ENCODE data around the gene SPSB3. TPM values are rescaled to one million over a fixed set of nuclear protein-coding genes. Genes with fewer than 3 reads are reported as not detected.
A peak's percentile ranks its signal among the peaks of the same experiment; 100 is the strongest.

The SPSB3 gene
- polyA plus RNA-seq, 1 donor (not counting 4 experiments of a cell fraction or from before 2014, with no cell fraction given), result 9.5 TPM

GRCh38 chr16:1825381-1825863 is 43.1 kb upstream of the SPSB3 start:
- FAIRE-seq (no peak), DNase-seq (ENCODE audit: low read depth, low spot score) (no peak)
- H2AFZ ChIP-seq (ENCODE audit: control insufficient read depth, low read length), result no peak overlapping the region
- peak overlapping the region; percentile 47 for H3K9ac ChIP-seq (ENCODE audit: control insufficient read depth, extremely low read depth, insufficient read depth, low read length)
- no peaks in the 10 kb centered on the region for H3K27me3 ChIP-seq (ENCODE audit: control insufficient read depth, extremely low read depth, insufficient read depth, low read length)
- TF ChIP-seq EZH2 (IDR thresholded peaks at IDR 0.05; ENCODE audit: low read length), result no peak
- TF ChIP-seq CTCF (optimal IDR thresholded peaks at IDR 0.05 in 1 of 3, IDR thresholded peaks at IDR 0.05 in 1 of 3, conservative IDR thresholded peaks at IDR 0.05 in 1 of 3; ENCODE audit: extremely low read depth in 1 of 3, insufficient read depth in 2 of 3, low read length in 3 of 3), result no peak
- dilution Hi-C loops (cut with MboI; ENCODE audit: extremely low pct_ligation_motif_present, low sequenced_read_pairs), result no loop called here
- no peaks in the 10 kb centered on the region for H4K20me1 ChIP-seq (ENCODE audit: control insufficient read depth, extremely low read depth, insufficient read depth, low read length)
- peak overlapping the region; percentile 42 to 99 (median 71) for H3K4me3 ChIP-seq (ENCODE audit: control insufficient read depth in 2 of 3, extremely low read depth in 1 of 3, insufficient read depth in 2 of 3, low read depth in 1 of 3, low read length in 3 of 3)
- H3K4me2 ChIP-seq (ENCODE audit: control insufficient read depth, extremely low read depth, insufficient read depth, low read depth, low read length), result peak overlapping the region; percentile 95
- peaks cover 26% of the 10 kb centered on the region for H3K79me2 ChIP-seq (ENCODE audit: control insufficient read depth, insufficient read depth, low read length)
- H3K9me3 ChIP-seq (ENCODE audit: control insufficient read depth, low read depth, low read length), result no peaks in the 10 kb centered on the region
- no peak overlapping the region for H3K27ac ChIP-seq (ENCODE audit: control insufficient read depth, insufficient read depth, low read length)
- H3K4me1 ChIP-seq (ENCODE audit: control insufficient read depth, extremely low read depth, insufficient read depth, low read length), result peaks cover 18% of the 10 kb centered on the region
- no peaks in the 10 kb centered on the region for H3K9me1 ChIP-seq (ENCODE audit: control insufficient read depth, extremely low read depth, insufficient read depth, low read length)
- H3K36me3 ChIP-seq (ENCODE audit: control insufficient read depth in 2 of 2, extremely low read depth in 1 of 2, insufficient read depth in 2 of 2, low read length in 2 of 2), result peaks cover 0 to 5% of the 10 kb centered on the region in 2 experiments

GRCh38 chr16:1823821-1824220 is 41.5 kb upstream of the SPSB3 start:
- FAIRE-seq (no peak), DNase-seq (ENCODE audit: low read depth, low spot score) (no peak)
- dilution Hi-C loops (cut with MboI; ENCODE audit: extremely low pct_ligation_motif_present, low sequenced_read_pairs), result no loop called here
- H3K4me2 ChIP-seq (ENCODE audit: control insufficient read depth, extremely low read depth, insufficient read depth, low read depth, low read length), result no peak overlapping the region
- H3K27me3 ChIP-seq (ENCODE audit: control insufficient read depth, extremely low read depth, insufficient read depth, low read length), result no peaks in the 10 kb centered on the region
- no peak overlapping the region for H3K9ac ChIP-seq (ENCODE audit: control insufficient read depth, extremely low read depth, insufficient read depth, low read length)
- H3K9me3 ChIP-seq (ENCODE audit: control insufficient read depth, low read depth, low read length), result no peaks in the 10 kb centered on the region
- H3K36me3 ChIP-seq (ENCODE audit: control insufficient read depth in 2 of 2, extremely low read depth in 1 of 2, insufficient read depth in 2 of 2, low read length in 2 of 2), result peaks cover 0 to 1% of the 10 kb centered on the region in 2 experiments
- peaks cover 16% of the 10 kb centered on the region for H3K79me2 ChIP-seq (ENCODE audit: control insufficient read depth, insufficient read depth, low read length)
- H4K20me1 ChIP-seq (ENCODE audit: control insufficient read depth, extremely low read depth, insufficient read depth, low read length), result no peaks in the 10 kb centered on the region
- TF ChIP-seq EZH2 (IDR thresholded peaks at IDR 0.05; ENCODE audit: low read length) (no peak), CTCF (optimal IDR thresholded peaks at IDR 0.05 in 1 of 3, IDR thresholded peaks at IDR 0.05 in 1 of 3, conservative IDR thresholded peaks at IDR 0.05 in 1 of 3; ENCODE audit: extremely low read depth in 1 of 3, insufficient read depth in 2 of 3, low read length in 3 of 3) (peak in 2 of 3 experiments; percentile 3 to 68)
- no peak overlapping the region for H2AFZ ChIP-seq (ENCODE audit: control insufficient read depth, low read length)
- no peak overlapping the region for H3K4me3 ChIP-seq (ENCODE audit: control insufficient read depth in 2 of 3, extremely low read depth in 1 of 3, insufficient read depth in 2 of 3, low read depth in 1 of 3, low read length in 3 of 3)
- H3K9me1 ChIP-seq (ENCODE audit: control insufficient read depth, extremely low read depth, insufficient read depth, low read length), result no peaks in the 10 kb centered on the region
- H3K27ac ChIP-seq (ENCODE audit: control insufficient read depth, insufficient read depth, low read length), result no peak overlapping the region
- H3K4me1 ChIP-seq (ENCODE audit: control insufficient read depth, extremely low read depth, insufficient read depth, low read length), result peaks cover 10% of the 10 kb centered on the region
